HepG2 (cell line): ENCODE measurements around the gene NYNRIN. TPM values are rescaled to one million over a fixed set of nuclear protein-coding genes. Genes with fewer than 3 reads are reported as not detected.

ENCODE experiments used
- BCL3 ChIP-seq: sonication (generic); formaldehyde crosslinking; IDR thresholded peaks from 2 replicates; pipeline ENCODE4 v1.5.1; 2020; ENCODE audit warnings: mild to moderate bottlenecking, missing genetic modification reagents, moderate library complexity
- DRAP1 ChIP-seq: IDR thresholded peaks from 2 replicates; pipeline ENCODE4 v1.6.1; 2016; ENCODE audit warnings: missing genetic modification reagents, missing compliant biosample characterization
- E2F5 ChIP-seq: sonication (generic); formaldehyde crosslinking; conservative IDR thresholded peaks from 2 replicates; pipeline ENCODE4 v1.4.0; 2020; ENCODE audit warnings: missing genetic modification reagents
- HBP1 ChIP-seq: IDR thresholded peaks from 2 replicates; pipeline ENCODE4 v1.6.1; 2016; ENCODE audit warnings: low read depth, control low read depth
- PCBP1 ChIP-seq: fragments of 200-400 bp; formaldehyde crosslinking; IDR thresholded peaks from 2 replicates; pipeline ENCODE4 v1.6.1; 2017; ENCODE audit warnings: mild to moderate bottlenecking, low read depth, low read length, borderline replicate concordance
- RERE ChIP-seq: IDR thresholded peaks from 2 replicates; pipeline ENCODE4 v1.6.1; 2016; ENCODE audit warnings: low read depth, missing genetic modification reagents, missing compliant biosample characterization
- ZBTB37 ChIP-seq: sonication (generic); formaldehyde crosslinking; IDR thresholded peaks from 2 replicates; pipeline ENCODE4 v1.4.0; 2020; ENCODE audit warnings: mild to moderate bottlenecking, missing genetic modification reagents
- ZMYM2 ChIP-seq: sonication (generic); formaldehyde crosslinking; IDR thresholded peaks from 2 replicates; pipeline ENCODE4 v1.8.0; 2022; ENCODE audit warnings: mild to moderate bottlenecking, missing genetic modification reagents
- ZNF20 ChIP-seq: sonication (generic); formaldehyde crosslinking; IDR thresholded peaks from 2 replicates; pipeline ENCODE4 v1.4.0; 2020; ENCODE audit warnings: mild to moderate bottlenecking, moderate library complexity, missing genetic modification reagents
- ZNF512B ChIP-seq: sonication (generic); formaldehyde crosslinking; IDR thresholded peaks from 2 replicates; pipeline ENCODE4 v1.5.1; 2020; ENCODE audit warnings: missing genetic modification reagents, mild to moderate bottlenecking, borderline replicate concordance
- ZNF672 ChIP-seq: sonication (generic); formaldehyde crosslinking; IDR thresholded peaks from 2 replicates; pipeline ENCODE4 v1.8.1; 2022; ENCODE audit warnings: missing genetic modification reagents
- ZNF747 ChIP-seq: sonication (generic); formaldehyde crosslinking; IDR thresholded peaks from 2 replicates; pipeline ENCODE4 v1.8.1; 2023; ENCODE audit warnings: missing genetic modification reagents, mild to moderate bottlenecking, borderline replicate concordance
- polyA plus RNA-seq, 8 experiments: library from polyadenylated mRNA; depleted of rRNA in 3 of 8; stranded (reverse) in 7 of 8; unstranded in 1 of 8; fragments of >200 nt; fragmentation: Illumina TruSeq in 4 of 8; extraction: Trizol in 4 of 8; gene quantifications; 2 replicates each; pipeline versions ENCODE4 v1.2.1 to v1.2.3, GENCODE V29; 2011 to 2016; ENCODE audit warnings: low read depth in 4 of 8, missing spikeins in 1 of 8, mixed read lengths in 1 of 8; ENCODE audit not compliant: insufficient read depth in 1 of 8
- total RNA-seq, 5 experiments: library from RNA; depleted of rRNA; stranded (reverse); fragments of >200 nt; fragmentation: Illumina TruSeq; extraction: Trizol; gene quantifications; 2 replicates each; pipeline ENCODE4 v1.2.3, GENCODE V29; 2016; ENCODE audit warnings: low read depth in 1 of 5

Gene NYNRIN
- total and polyA plus RNA-seq, 2 of the 13 experiments (the other 11 are each of a cell fraction or from before 2014, with no cell fraction given), result 0.63 to 1.1 TPM

- TF ChIP-seq ZBTB37 (CRISPR knock-in tag) (no peak), PCBP1 (no peak), ZNF747 (peak; percentile 76; the same call in 1 of the 2 replicates), E2F5 (CRISPR knock-in tag) (peak; percentile 14; the same call in 1 of the 2 replicates), ZNF672 (no peak), HBP1 (CRISPR knock-in tag) (peak; percentile 84; the same call in 1 of the 2 replicates), DRAP1 (CRISPR knock-in tag) (no peak; the same call in 1 of the 2 replicates), ZNF512B (no peak; the same call in 1 of the 2 replicates), RERE (CRISPR knock-in tag) (no peak), ZMYM2 (peak; percentile 87), BCL3 (CRISPR knock-in tag) (no peak), ZNF20 (CRISPR knock-in tag) (no peak)
Observed at GRCh38 chr14:24426912-24427536, 28.2 kb downstream of the NYNRIN start (continued).
